ENCODE measurements around the gene CYP17A1. TPM values are rescaled to one million over a fixed set of nuclear protein-coding genes. Genes with fewer than 3 reads are reported as not detected.

Gene CYP17A1
- total RNA-seq, 2 donors from 2014 or later = 7.7 TPM; not detected in 1

DNA sequence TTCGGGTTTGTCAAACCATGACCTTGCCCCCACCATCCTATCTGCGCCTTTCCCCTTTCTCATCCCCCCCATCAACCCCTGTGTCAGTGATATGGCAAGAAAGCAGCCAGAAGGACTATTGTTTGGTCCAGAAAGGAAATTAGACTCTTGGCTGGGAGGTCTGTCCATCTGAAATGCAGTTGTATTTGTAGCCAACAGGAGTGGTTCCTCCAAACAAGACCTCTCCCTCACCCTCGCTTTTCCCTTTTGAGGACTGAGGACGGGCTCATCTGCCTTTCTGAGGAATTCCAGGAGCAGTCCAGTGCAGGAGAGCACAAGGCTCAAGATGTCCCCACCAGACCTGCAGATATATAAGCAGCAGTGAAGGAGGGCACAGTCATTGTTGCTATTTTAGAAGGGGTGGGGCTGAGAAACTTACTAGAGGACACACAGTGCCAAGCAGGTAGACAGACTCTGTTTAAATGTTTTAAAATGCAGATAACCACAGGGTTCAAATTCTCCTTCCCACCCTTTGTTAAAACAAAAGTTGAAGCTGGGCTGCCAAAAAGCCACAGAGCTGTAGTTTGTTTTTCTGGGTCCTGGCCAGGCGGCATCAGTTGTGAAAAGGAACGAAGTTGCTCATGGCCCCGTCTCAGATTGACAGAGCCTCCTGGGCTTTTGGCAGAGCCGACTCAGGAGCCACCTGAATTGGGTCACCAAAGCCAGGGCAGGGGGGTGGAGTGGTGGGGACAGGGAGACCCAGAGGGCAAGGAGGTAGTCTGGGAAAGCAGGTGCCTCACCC is 37.3 kb downstream of the CYP17A1 start:
- Histone ChIP-seq H3K9me3 (no peaks in the 10 kb centered on the region), H3K9ac (ENCODE audit: low read depth in 2 of 2, low read length in 2 of 2) (no peak overlapping the region), H3K36me3 (peaks cover 5% of the 10 kb centered on the region), H3K27ac (no peak overlapping the region), H3K4me1 (peaks cover 4% of the 10 kb centered on the region), H3K4me3 (no peak overlapping the region), H3K27me3 (no peaks in the 10 kb centered on the region)
- intact Hi-C loops (cut with DNase I) = no loop called here
- TF ChIP-seq, protein P1, sequence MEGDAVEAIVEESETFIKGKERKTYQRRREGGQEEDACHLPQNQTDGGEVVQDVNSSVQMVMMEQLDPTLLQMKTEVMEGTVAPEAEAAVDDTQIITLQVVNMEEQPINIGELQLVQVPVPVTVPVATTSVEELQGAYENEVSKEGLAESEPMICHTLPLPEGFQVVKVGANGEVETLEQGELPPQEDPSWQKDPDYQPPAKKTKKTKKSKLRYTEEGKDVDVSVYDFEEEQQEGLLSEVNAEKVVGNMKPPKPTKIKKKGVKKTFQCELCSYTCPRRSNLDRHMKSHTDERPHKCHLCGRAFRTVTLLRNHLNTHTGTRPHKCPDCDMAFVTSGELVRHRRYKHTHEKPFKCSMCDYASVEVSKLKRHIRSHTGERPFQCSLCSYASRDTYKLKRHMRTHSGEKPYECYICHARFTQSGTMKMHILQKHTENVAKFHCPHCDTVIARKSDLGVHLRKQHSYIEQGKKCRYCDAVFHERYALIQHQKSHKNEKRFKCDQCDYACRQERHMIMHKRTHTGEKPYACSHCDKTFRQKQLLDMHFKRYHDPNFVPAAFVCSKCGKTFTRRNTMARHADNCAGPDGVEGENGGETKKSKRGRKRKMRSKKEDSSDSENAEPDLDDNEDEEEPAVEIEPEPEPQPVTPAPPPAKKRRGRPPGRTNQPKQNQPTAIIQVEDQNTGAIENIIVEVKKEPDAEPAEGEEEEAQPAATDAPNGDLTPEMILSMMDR (IDR thresholded peaks at IDR 0.05) = no peak
- no peak for DNase-seq

DNA sequence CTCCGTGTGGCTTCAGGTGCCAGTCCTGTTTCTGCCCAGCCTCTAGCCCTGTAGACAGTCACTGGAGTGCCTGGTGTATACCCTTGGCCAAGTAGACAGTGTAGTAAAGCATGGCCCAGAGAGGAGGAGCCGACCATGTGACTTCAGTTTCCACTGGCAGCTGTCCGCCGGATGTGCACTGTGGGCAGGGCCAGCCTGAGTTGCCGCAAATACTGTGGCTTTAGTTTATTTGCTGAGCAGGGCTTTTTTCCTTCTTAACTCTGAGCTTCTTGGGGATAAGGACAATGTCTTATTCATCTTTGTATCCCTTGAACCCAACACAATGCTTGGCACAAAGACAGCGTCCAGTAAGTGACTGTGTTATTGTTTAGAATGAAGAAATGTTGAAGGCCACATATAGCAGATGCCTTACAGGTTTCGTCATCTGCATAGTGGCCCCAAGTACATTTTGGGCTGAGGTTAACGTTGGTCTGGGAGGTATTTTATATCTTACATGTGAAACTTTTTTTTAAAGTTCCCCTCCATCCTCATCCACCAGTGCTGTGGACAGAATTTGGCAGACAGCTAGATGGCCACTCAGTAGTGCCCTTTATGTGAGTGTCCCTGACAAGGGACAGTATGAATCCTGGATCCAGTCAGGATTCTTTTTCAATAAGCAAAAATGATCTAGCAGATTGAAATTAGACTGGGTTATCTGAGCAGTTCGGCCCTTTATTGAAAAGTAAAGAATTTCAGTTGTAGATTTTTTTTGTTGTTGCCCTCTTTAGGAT is 40.6 kb downstream of the CYP17A1 start:
- peaks cover 5% of the 10 kb centered on the region for H3K36me3 ChIP-seq
- DNase-seq = peak; percentile 79
- intact Hi-C loops (cut with DNase I) = no loop called here
- H3K9ac ChIP-seq (ENCODE audit: low read depth in 2 of 2, low read length in 2 of 2) = peak overlapping the region in 1 of 2 donors; percentile 29
- H3K4me3 ChIP-seq = no peak overlapping the region
- peaks cover 4% of the 10 kb centered on the region for H3K4me1 ChIP-seq
- TF ChIP-seq, protein P1 (IDR thresholded peaks at IDR 0.05) = no peak
- H3K9me3 ChIP-seq = no peaks in the 10 kb centered on the region
- H3K27ac ChIP-seq = peak overlapping the region; percentile 45
- no peaks in the 10 kb centered on the region for H3K27me3 ChIP-seq

DNA sequence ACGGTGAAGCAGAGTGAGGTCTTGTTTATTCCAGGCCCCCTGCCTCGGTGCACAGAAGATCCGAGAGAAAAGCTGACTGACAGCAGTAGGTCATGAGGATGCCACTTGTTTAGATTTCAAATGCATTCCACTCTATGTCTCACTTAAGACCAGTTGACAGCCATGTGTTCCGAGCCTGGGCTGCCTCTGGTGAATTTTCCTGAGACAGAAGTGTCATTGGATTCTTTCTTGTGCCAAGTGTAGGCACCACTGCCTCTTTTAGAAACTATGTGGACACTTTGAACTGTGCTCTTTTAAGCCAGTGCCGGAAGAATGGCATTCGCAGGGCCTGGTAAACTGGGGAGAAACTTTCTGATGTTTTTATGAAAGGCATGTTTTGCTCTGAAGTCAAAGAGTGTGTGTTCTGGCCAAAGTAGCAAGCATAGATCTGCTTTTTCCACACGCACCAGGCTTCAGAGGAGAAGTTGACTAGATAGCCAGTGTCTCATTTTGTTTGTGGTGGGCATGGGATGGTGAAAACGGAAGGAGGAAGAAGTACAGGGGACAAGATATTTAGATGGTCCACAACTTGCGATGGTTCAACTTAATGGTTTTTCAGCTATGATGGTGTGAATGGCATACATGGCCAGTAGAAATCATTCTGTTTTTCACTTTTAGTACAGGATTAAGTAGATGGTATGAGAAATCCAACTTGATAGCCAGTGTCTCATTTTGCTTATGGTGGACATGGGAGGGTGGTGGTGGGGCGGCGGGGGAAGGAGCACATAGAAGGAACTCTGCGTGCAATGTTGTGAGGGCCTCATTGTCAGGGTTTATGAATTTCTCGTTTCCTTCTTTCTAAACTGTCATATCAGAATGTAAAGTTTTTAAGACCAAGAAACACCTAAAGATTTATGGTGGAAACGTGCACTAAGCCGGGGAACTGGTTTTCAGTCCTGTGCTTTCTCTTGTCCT is 41.5 kb downstream of the CYP17A1 start:
- Histone ChIP-seq H3K4me3 (no peak overlapping the region), H3K9ac (ENCODE audit: low read depth in 2 of 2, low read length in 2 of 2) (peak overlapping the region; percentile 21 to 26), H3K9me3 (no peaks in the 10 kb centered on the region), H3K27ac (peak overlapping the region; percentile 45), H3K27me3 (no peaks in the 10 kb centered on the region), H3K36me3 (peaks cover 5% of the 10 kb centered on the region), H3K4me1 (peaks cover 4% of the 10 kb centered on the region)
- no peak for DNase-seq
- TF ChIP-seq, protein P1 (IDR thresholded peaks at IDR 0.05) = no peak
- intact Hi-C loops (cut with DNase I) = no loop called here

DNA sequence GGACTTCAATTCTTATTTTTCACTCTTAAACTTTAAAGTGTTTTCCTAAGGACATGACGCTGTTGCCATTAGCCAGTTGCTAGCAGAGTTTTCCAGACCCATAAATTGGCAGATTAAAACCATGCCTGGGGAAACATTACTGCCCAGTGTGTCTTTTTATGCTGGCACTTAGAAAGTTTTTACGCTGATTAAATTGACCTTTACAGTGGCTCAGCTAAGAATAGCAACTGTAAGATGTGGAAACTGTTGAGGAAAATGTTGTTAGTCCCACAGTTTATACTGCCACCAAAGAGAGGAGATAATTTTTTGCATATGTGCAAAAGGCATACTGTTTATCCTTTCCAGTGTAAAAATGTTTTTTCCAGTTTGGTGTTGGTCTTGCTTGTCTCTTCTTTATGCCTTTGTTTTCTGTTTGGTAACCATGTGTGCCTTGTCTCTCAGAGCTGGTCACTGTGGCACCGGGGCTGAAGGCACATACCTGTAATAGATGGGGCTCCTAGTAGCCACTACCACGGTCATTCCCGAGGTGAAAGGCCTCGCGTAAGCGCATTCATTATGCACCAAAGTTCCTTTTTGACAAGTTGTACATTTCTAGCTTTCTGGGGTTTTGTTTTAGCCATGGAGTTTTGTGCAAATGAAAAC is 45.3 kb downstream of the CYP17A1 start:
- no peaks in the 10 kb centered on the region for H3K27me3 ChIP-seq
- no peak overlapping the region for H3K4me3 ChIP-seq
- no peaks in the 10 kb centered on the region for H3K9me3 ChIP-seq
- no peak overlapping the region for H3K9ac ChIP-seq (ENCODE audit: low read depth in 2 of 2, low read length in 2 of 2)
- TF ChIP-seq, protein P1 (IDR thresholded peaks at IDR 0.05) = no peak
- H3K27ac ChIP-seq = no peak overlapping the region
- peaks cover 4% of the 10 kb centered on the region for H3K4me1 ChIP-seq
- H3K36me3 ChIP-seq = no peaks in the 10 kb centered on the region
- DNase-seq = no peak
- intact Hi-C loops (cut with DNase I) = no loop called here

All from colonic mucosa (tissue), 4 donors.